IPS-18a (cell line): Measurements from ENCODE around the gene CD276.

Experiments used
- H3K27ac ChIP-seq: one replicate; pipeline ENCODE4 v1.5.1; 2013; ENCODE audit warnings: low read length
- H3K27me3 ChIP-seq: one replicate; pipeline ENCODE4 v1.6.1; 2013; ENCODE audit warnings: mild to moderate bottlenecking, low read length; ENCODE audit not compliant: control insufficient read depth, insufficient read depth
- H3K36me3 ChIP-seq: one replicate; pipeline ENCODE4 v1.6.1; 2013; ENCODE audit warnings: low read depth, low read length; ENCODE audit not compliant: control insufficient read depth
- H3K4me1 ChIP-seq: one replicate; pipeline ENCODE4 v1.6.1; 2013; ENCODE audit warnings: low read depth, low read length; ENCODE audit not compliant: control insufficient read depth
- H3K4me3 ChIP-seq: one replicate; pipeline ENCODE4 v1.5.1; 2013; ENCODE audit warnings: low read length
- H3K9ac ChIP-seq: one replicate; pipeline ENCODE4 v1.6.1; 2013; ENCODE audit warnings: mild to moderate bottlenecking, low read length, moderate library complexity
- H3K9me3 ChIP-seq: one replicate; pipeline ENCODE4 v1.6.1; 2013; ENCODE audit warnings: low read depth, low read length; ENCODE audit not compliant: control insufficient read depth

The CD276 gene

GRCh38 chr15:73758461-73758860 lies 74.3 kb downstream of the CD276 start:
- H3K9ac ChIP-seq = no peak overlapping the region
- H3K36me3 ChIP-seq = no peaks in the 10 kb centered on the region
- no peaks in the 10 kb centered on the region for H3K9me3 ChIP-seq
- no peak overlapping the region for H3K27ac ChIP-seq
- peaks cover 11% of the 10 kb centered on the region for H3K4me1 ChIP-seq
- peaks cover 2% of the 10 kb centered on the region for H3K27me3 ChIP-seq
- H3K4me3 ChIP-seq = no peak overlapping the region

GRCh38 chr15:73760330-73761329 lies 76.4 kb downstream of the CD276 start:
- Histone ChIP-seq H3K4me3 (no peak overlapping the region), H3K9me3 (no peaks in the 10 kb centered on the region), H3K36me3 (no peaks in the 10 kb centered on the region), H3K4me1 (no peaks in the 10 kb centered on the region), H3K9ac (no peak overlapping the region), H3K27me3 (no peaks in the 10 kb centered on the region), H3K27ac (no peak overlapping the region)

- no peaks in the 10 kb centered on the region for H3K9me3 ChIP-seq
- H3K27me3 ChIP-seq = no peaks in the 10 kb centered on the region
- no peak overlapping the region for H3K9ac ChIP-seq
- H3K4me3 ChIP-seq = no peak overlapping the region
- H3K27ac ChIP-seq = no peak overlapping the region
- peaks cover 10% of the 10 kb centered on the region for H3K4me1 ChIP-seq
- H3K36me3 ChIP-seq = no peaks in the 10 kb centered on the region
Measured at GRCh38 chr15:73763931-73764330, 79.7 kb downstream of the CD276 start.
